GM21786 (cell line): ENCODE measurements around the gene GPBAR1.
"Not testable (repeated sequence)": the region's sequence is repeated elsewhere in the genome, so short reads cannot be mapped to it uniquely, and the experiment has no call there.

ENCODE experiments used
- ATAC-seq: cut with Tn5 transposase; IDR thresholded peaks from one replicate; pipeline ENCODE4 v1.9.1; 2021; ENCODE audit not compliant: unreplicated experiment

The GPBAR1 gene

DNA sequence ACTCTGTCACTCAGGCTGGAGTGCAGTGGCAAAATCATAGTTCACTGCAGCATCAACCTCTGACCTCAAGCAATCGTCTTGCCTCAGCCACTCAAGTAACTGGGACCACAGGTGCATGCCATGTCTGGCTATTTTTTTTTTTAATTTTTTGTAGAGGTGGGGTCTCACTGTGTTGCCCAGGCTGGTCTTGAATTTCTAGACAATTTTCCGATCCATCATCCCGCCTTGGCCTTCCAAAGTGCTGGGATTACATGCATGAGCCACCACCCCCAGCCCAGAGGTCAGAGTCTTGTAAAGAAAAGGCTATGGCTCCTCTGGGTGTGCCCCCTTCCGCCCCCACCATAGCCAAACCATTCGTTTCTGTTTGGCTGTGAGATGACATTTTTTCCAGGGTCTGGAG is 44.6 kb downstream of the GPBAR1 start:
- ATAC-seq: no peak

- no peak for ATAC-seq
Measured at GRCh38 chr2:218306184-218306920, 45.5 kb downstream of the GPBAR1 start.

- ATAC-seq: no peak
Measured at GRCh38 chr2:218307415-218308090, 46.7 kb downstream of the GPBAR1 start.

DNA sequence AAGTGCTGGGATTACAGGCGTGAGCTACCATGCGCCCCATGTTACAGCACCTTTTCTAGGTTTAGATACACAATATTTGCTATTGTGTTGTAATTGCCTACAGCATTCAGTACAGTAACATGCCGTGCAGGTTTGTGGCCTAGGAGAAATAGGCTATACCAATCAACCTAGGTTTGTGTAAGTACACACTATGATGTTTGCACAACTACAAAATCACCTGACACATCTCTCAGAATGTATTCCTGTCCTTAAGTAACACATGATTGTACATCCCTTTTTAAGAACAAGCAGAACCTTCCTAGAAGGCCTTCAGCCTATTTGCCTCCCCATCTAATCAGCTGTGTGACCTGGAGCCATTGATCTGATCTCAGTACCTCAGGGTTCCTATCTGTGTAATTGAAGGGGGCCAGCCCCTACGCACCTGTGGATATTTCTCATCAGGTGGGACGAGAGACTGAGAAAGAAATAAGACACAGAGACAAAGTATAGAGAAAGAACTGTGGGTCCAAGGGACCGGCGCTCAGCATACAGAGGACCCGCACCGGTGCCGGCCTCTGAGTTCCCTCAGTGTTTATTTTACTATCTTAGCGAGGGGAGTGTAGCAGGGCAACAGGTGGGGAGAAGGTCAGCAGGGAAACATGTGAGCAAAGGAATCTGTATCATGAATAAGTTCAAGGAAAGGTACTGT is 50.2 kb downstream of the GPBAR1 start:
- no peak for ATAC-seq

- ATAC-seq: not testable (repeated sequence)
Measured at GRCh38 chr2:218311541-218312266, 50.9 kb downstream of the GPBAR1 start.

DNA sequence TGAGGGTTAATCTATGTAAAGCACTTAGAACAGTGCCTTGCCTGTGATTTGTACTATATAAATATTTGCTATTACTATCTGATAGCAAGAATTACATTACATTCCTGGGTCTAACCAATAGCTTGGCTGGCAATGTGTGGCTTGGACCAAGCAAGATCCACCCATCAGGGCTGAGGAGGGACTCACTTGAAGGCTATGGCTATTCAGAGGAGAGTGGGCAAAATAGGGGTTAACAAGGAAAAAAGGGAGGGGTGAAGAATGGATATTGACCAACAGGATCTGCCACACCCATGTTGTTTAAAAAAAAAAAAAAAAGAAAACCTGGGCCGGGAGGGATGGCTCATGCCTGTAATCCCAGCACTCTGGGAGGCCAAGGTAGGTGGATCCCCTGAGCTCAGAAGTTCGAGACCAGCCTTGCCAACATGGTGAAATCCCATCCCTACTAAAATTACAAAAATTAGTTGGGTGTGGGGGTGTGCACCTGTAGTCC is 51.5 kb downstream of the GPBAR1 start:
- ATAC-seq: no peak

DNA sequence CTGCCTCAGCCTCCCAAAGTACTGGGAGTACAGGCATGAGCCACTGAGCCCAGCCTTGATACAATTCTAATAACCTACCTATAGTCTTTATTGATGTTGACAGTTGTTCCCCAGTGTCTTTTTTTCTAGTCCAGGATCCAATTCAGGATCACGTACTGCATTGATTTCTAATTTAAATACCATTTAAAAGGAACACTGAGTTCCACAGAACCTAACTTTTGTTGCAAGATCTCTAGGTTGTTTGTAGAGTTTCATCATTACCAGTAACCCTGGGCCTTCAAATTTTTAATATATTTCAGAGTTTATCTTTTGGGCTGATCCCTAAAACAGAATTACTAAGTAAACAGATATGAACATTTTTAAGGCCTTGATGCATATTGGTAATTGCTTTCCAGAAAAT is 52.5 kb downstream of the GPBAR1 start:
- no peak for ATAC-seq
